Panc1 (cell line): ENCODE results near the gene IL19. TPM values are rescaled to one million over a fixed set of nuclear protein-coding genes. Genes with fewer than 3 reads are reported as not detected.

Experiments used
- ATAC-seq: fragments of 200-7000 bp; cut with Tn5 transposase; 2 replicates; pipeline ENCODE4 v1.9.1; 2020; ENCODE audit warnings: mild to moderate bottlenecking, moderate library complexity
- BruUV-seq: library from RNA; stranded (reverse); fragments of 400-500 nt; replicated peaks from 2 replicates; lab custom pipeline; 2021; lab: Mats Ljungman, UMichigan
- CTCF ChIA-PET: fragments of 300-600 bp; sonication (Branson Sonifier 250); formaldehyde crosslinking; loops from one replicate; lab custom pipeline; 2022; ENCODE audit warnings: antibody characterized with exemption; lab: Charles Lee
- POLR2A ChIA-PET: fragments of 300-600 bp; sonication (Branson Sonifier 250); formaldehyde crosslinking; loops from one replicate; lab custom pipeline; 2022; ENCODE audit warnings: antibody characterized with exemption; lab: Charles Lee
- DNase-seq: peaks from one replicate; pipeline ENCODE4 v3.0.0-alpha.2; 2010; ENCODE audit warnings: low read depth, low spot score
- H3K27ac ChIP-seq: 2 replicates; pipeline ENCODE4 v1.5.1; 2011; ENCODE audit warnings: mild to moderate bottlenecking, low read length, inconsistent platforms
- H3K27me3 ChIP-seq: fragments of 200-500 bp; sonication (Bioruptor generic); 2 replicates; pipeline ENCODE4 v1.6.0; 2014; ENCODE audit warnings: low read length, inconsistent platforms; ENCODE audit not compliant: control insufficient read depth, insufficient read depth
- H3K36me3 ChIP-seq: fragments of 200-500 bp; sonication (Bioruptor generic); 2 replicates; pipeline ENCODE4 v1.5.1; 2014; ENCODE audit warnings: inconsistent platforms, mild to moderate bottlenecking, low read length, moderate library complexity; ENCODE audit not compliant: control insufficient read depth, insufficient read depth
- H3K4me1 ChIP-seq: 2 replicates; pipeline ENCODE4 v1.5.1; 2011; ENCODE audit warnings: inconsistent platforms, mild to moderate bottlenecking, low read length, moderate library complexity; ENCODE audit not compliant: control insufficient read depth, insufficient read depth
- H3K4me3 ChIP-seq, 2 experiments: 2 replicates each; pipeline ENCODE4 v1.5.1; 2011 to 2012; ENCODE audit warnings: low read depth in 2 of 2, low read length in 2 of 2, mild to moderate bottlenecking in 2 of 2, inconsistent platforms in 1 of 2, moderate library complexity in 1 of 2
- H3K9me3 ChIP-seq: fragments of 200-500 bp; sonication (Bioruptor generic); 2 replicates; pipeline ENCODE4 v1.5.1; 2014; ENCODE audit warnings: low read depth, mild to moderate bottlenecking, inconsistent platforms, low read length, moderate library complexity; ENCODE audit not compliant: control insufficient read depth, insufficient read depth
- POLR2AphosphoS5 ChIP-seq: IDR thresholded peaks from 2 replicates; pipeline ENCODE4 v1.6.1; 2012; ENCODE audit warnings: mild to moderate bottlenecking, low read depth, low read length, moderate library complexity
- SIN3A ChIP-seq: IDR thresholded peaks from 2 replicates; pipeline ENCODE4 v1.6.1; 2012; ENCODE audit warnings: low read depth, mild to moderate bottlenecking, low read length, moderate library complexity, borderline replicate concordance; ENCODE audit not compliant: insufficient read depth
- TCF7L2 ChIP-seq: IDR thresholded peaks from 2 replicates; pipeline ENCODE4 v1.6.1; 2011; ENCODE audit warnings: mild to moderate bottlenecking, low read depth, low read length, inconsistent platforms
- in situ Hi-C: cut with HindIII; loops from 2 replicates; pipeline ENCODE4 v1.10.0; 2016; ENCODE audit warnings: low sequenced_read_pairs, low pct_unique_long_range_greater_than_20kb
- intact Hi-C: fragments of 100-400 bp; cut with micrococcal nuclease; formaldehyde crosslinking; loops from one replicate; pipeline ENCODE4 v1.10.0; 2022; ENCODE audit not compliant: unreplicated experiment
- total RNA-seq: library from RNA; stranded (reverse); gene quantifications from one replicate; pipeline ENCODE4 v1.2.1, GENCODE V29; 2021; ENCODE audit not compliant: unreplicated experiment
- TF ChIP-seq, protein P1 (sequence below), 2 experiments: IDR thresholded peaks; 2 replicates each; pipeline ENCODE4 v1.6.1; 2011 to 2012; ENCODE audit warnings: low read depth in 2 of 2, control low read depth in 1 of 2, low read length in 1 of 2, mild to moderate bottlenecking in 1 of 2, moderate library complexity in 1 of 2; ENCODE audit not compliant: insufficient read depth in 1 of 2
- TF ChIP-seq, protein P2 (sequence below): fragments of 450-650 bp; IDR thresholded peaks from 2 replicates; pipeline ENCODE4 v1.5.1; 2017; ENCODE audit warnings: mild to moderate bottlenecking

Gene IL19
- total RNA-seq, 1 experiment from 2014 or later = not detected

DNA sequence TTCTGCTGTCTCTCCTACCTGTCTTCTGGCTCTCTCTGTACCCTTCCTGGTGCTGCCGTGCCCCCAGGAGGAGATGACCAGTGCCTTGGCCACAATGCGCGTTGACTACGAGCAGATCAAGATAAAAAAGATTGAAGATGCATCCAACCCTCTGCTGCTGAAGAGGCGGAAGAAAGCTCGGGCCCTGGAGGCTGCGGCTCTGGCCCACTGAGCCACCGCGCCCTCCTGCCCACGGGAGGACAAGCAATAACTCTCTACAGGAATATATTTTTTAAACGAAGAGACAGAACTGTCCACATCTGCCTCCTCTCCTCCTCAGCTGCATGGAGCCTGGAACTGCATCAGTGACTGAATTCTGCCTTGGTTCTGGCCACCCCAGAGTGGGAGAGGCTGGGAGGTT, 38.1 kb upstream of the IL19 start:
- BruUV-seq = no TSS peak
- intact Hi-C loops = loop anchor here (10.0 kb wide), 1 partner anchor 252 kb away; no protein-coding TSS in a partner anchor
- Histone ChIP-seq H3K4me3 (no peak overlapping the region), H3K27ac (no peak overlapping the region), H3K36me3 (no peaks in the 10 kb centered on the region; the same call in 1 of the 2 replicates), H3K9me3 (no peaks in the 10 kb centered on the region), H3K4me1 (no peaks in the 10 kb centered on the region), H3K27me3 (no peaks in the 10 kb centered on the region)
- no peak for DNase-seq
- POLR2A ChIA-PET = no interaction called here
- CTCF ChIA-PET = no interaction called here
- in situ Hi-C loops = no loop called here
- ATAC-seq = no peak
- TF ChIP-seq, protein P1, sequence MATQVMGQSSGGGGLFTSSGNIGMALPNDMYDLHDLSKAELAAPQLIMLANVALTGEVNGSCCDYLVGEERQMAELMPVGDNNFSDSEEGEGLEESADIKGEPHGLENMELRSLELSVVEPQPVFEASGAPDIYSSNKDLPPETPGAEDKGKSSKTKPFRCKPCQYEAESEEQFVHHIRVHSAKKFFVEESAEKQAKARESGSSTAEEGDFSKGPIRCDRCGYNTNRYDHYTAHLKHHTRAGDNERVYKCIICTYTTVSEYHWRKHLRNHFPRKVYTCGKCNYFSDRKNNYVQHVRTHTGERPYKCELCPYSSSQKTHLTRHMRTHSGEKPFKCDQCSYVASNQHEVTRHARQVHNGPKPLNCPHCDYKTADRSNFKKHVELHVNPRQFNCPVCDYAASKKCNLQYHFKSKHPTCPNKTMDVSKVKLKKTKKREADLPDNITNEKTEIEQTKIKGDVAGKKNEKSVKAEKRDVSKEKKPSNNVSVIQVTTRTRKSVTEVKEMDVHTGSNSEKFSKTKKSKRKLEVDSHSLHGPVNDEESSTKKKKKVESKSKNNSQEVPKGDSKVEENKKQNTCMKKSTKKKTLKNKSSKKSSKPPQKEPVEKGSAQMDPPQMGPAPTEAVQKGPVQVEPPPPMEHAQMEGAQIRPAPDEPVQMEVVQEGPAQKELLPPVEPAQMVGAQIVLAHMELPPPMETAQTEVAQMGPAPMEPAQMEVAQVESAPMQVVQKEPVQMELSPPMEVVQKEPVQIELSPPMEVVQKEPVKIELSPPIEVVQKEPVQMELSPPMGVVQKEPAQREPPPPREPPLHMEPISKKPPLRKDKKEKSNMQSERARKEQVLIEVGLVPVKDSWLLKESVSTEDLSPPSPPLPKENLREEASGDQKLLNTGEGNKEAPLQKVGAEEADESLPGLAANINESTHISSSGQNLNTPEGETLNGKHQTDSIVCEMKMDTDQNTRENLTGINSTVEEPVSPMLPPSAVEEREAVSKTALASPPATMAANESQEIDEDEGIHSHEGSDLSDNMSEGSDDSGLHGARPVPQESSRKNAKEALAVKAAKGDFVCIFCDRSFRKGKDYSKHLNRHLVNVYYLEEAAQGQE (IDR thresholded peaks at IDR 0.05; ENCODE audit: insufficient read depth in 1 of 2, low read depth in 2 of 2, low read length in 1 of 2) = no peak
- TF ChIP-seq TCF7L2 = no peak
- no peak for TF ChIP-seq POLR2AphosphoS5
- TF ChIP-seq SIN3A = no peak
- TF ChIP-seq, protein P2, sequence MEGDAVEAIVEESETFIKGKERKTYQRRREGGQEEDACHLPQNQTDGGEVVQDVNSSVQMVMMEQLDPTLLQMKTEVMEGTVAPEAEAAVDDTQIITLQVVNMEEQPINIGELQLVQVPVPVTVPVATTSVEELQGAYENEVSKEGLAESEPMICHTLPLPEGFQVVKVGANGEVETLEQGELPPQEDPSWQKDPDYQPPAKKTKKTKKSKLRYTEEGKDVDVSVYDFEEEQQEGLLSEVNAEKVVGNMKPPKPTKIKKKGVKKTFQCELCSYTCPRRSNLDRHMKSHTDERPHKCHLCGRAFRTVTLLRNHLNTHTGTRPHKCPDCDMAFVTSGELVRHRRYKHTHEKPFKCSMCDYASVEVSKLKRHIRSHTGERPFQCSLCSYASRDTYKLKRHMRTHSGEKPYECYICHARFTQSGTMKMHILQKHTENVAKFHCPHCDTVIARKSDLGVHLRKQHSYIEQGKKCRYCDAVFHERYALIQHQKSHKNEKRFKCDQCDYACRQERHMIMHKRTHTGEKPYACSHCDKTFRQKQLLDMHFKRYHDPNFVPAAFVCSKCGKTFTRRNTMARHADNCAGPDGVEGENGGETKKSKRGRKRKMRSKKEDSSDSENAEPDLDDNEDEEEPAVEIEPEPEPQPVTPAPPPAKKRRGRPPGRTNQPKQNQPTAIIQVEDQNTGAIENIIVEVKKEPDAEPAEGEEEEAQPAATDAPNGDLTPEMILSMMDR = no peak

DNA sequence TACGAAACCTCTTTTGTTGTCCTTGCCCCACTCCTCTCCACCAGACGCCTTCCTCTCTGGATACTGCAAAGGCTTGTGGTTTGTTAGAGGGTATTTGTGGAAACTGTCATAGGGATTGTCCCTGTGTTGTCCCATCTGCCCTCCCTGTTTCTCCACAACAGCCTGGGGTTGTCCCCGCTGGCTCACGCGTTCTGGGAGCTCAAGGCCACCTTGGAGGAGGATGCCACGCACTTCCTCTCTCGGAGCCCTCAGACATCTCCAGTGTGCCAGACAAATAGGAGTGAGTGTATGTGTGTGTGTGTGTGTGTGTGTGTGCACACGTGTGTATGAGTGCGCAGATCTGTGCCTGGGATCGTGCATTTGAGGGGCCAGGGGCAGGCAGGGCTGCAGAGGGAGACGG, 37.6 kb upstream of the IL19 start:
- Histone ChIP-seq H3K9me3 (no peaks in the 10 kb centered on the region), H3K36me3 (no peaks in the 10 kb centered on the region; the same call in 1 of the 2 replicates), H3K4me1 (no peaks in the 10 kb centered on the region), H3K27me3 (no peaks in the 10 kb centered on the region), H3K4me3 (no peak overlapping the region), H3K27ac (no peak overlapping the region)
- ChIA-PET CTCF (interaction anchor here (1.1 to 2.3 kb wide), 2 partner anchors 77 to 180 kb away, joined by 5 to 8 read pairs; no protein-coding TSS in a partner anchor), POLR2A (no interaction called here)
- no peak for TF ChIP-seq POLR2AphosphoS5
- no peak for TF ChIP-seq TCF7L2
- TF ChIP-seq, protein P1 (IDR thresholded peaks at IDR 0.05; ENCODE audit: insufficient read depth in 1 of 2, low read depth in 2 of 2, low read length in 1 of 2) = no peak
- no peak for TF ChIP-seq SIN3A
- TF ChIP-seq, protein P2 = no peak
- ATAC-seq (no peak), DNase-seq (no peak)
- in situ Hi-C loops = no loop called here
- intact Hi-C loops = loop anchor here (10.0 kb wide), 1 partner anchor 252 kb away; no protein-coding TSS in a partner anchor
- BruUV-seq = no TSS peak
